Muscle layer of duodenum (tissue), 2 donors: ENCODE data around the gene PAF1.
A peak's percentile ranks its signal among the peaks of the same experiment; 100 is the strongest.
"Not testable (repeated sequence)": the region's sequence is repeated elsewhere in the genome, so short reads cannot be mapped to it uniquely, and the experiment has no call there.

Source experiments
- H3K27ac ChIP-seq: one replicate; pipeline ENCODE4 v1.7.0; 2013; ENCODE audit warnings: mild to moderate bottlenecking, low read length
- H3K27me3 ChIP-seq: one replicate; pipeline ENCODE4 v1.7.0; 2013; ENCODE audit warnings: low read depth, mild to moderate bottlenecking, control low read depth, low read length
- H3K36me3 ChIP-seq, 2 donors: one replicate each; pipeline ENCODE4 v1.7.0; 2013; ENCODE audit warnings: low read length in 2 of 2, control low read depth in 1 of 2, mild to moderate bottlenecking in 1 of 2; ENCODE audit not compliant: insufficient read depth in 2 of 2, control insufficient read depth in 1 of 2
- H3K4me1 ChIP-seq, 2 donors: one replicate each; pipeline ENCODE4 v1.7.0; 2013; ENCODE audit warnings: low read length in 2 of 2, mild to moderate bottlenecking in 2 of 2, control low read depth in 1 of 2, moderate library complexity in 1 of 2; ENCODE audit not compliant: insufficient read depth in 2 of 2, control insufficient read depth in 1 of 2
- H3K4me3 ChIP-seq, 2 donors: one replicate each; pipeline ENCODE4 v1.7.0; 2013; ENCODE audit warnings: low read length in 2 of 2, low read depth in 1 of 2, mild to moderate bottlenecking in 1 of 2
- H3K9me3 ChIP-seq, 2 donors: one replicate each; pipeline ENCODE4 v1.7.0; 2013; ENCODE audit warnings: low read length in 2 of 2, control low read depth in 1 of 2, mild to moderate bottlenecking in 1 of 2; ENCODE audit not compliant: control insufficient read depth in 1 of 2
- donor health status: healthy.

The PAF1 gene

DNA sequence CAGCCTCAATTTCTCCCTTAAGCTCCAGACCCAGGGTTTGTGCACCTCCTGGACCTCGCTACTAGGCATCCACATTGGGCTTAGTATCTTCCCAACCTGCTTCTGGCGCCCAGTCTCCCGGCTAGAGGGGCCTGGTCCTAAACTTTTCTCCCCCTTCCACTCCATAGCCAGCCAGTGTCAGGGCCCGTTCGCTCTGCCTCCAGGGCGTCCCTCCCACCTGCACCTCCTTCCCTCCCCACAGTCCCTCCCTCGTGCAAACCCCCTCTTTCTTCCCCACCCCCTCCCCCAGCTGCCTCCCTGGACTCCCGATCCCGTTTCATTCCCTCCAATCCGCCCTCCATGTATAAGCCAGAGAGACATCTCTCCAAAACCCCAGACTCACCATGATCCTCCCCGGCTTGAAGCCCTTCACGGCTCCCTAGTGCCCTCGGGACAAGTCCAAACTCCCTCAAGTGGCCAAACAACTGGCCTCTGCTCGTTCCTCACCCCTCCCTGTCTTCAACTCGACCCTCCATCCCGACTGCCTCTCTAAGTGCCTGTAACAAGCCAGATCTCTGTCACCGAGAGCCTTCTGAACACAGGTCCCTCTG, 49.7 kb downstream of the PAF1 start:
- Histone ChIP-seq H3K27me3 (no peaks in the 10 kb centered on the region), H3K36me3 (peaks cover under 1 to 5% of the 10 kb centered on the region in 2 donors), H3K4me1 (peaks cover 20 to 43% of the 10 kb centered on the region in 2 donors), H3K27ac (peak overlapping the region; percentile 98), H3K9me3 (no peaks in the 10 kb centered on the region), H3K4me3 (peak overlapping the region; percentile 94 to 100)

DNA sequence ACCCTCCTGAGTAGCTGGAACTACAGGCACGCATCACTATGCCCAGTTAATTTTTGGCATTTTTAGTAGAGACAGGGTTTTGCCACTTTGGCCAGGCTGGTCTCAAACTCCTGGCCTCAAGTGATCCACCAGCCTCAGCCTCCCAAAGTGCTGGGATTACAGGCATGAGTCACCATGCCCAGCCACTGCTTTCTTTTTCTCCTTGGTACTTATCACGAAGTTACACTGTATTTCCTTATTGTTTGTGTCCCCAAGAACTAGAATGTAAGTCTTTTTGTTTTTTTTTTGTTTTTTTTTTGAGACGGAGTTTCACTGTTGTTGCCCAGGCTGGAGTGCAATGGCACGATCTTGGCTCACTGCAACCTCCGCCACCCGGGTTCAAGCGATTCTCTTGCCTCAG, 50.8 kb downstream of the PAF1 start:
- H3K36me3 ChIP-seq, H3K27ac ChIP-seq, H3K9me3 ChIP-seq, H3K27me3 ChIP-seq, H3K4me3 ChIP-seq: not testable (repeated sequence)
- peaks cover 20 to 33% of the 10 kb centered on the region in 2 donors for H3K4me1 ChIP-seq

DNA sequence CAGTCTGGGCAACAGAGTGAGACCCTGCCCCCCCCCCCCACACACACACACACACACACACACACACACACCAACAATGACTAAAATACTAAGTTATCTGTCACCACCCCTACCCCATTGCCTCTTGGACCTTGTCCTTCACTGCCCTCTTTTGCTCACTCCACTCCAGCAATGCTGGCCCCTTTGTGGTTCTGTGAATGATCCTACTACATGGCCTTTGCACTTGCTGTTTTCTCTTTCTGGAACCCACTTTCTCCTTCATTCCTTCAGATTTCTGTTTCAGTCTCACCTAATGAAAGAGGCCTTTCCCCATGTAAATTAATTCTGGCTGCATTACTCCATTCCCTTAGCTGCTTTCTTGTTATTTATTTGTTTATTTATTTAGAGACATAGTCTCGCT, 51.2 kb downstream of the PAF1 start:
- Histone ChIP-seq H3K36me3 (no peaks in the 10 kb centered on the region), H3K4me3 (no peak overlapping the region), H3K9me3 (no peaks in the 10 kb centered on the region), H3K27ac (no peak overlapping the region), H3K4me1 (peaks cover 17 to 28% of the 10 kb centered on the region in 2 donors), H3K27me3 (no peaks in the 10 kb centered on the region)

DNA sequence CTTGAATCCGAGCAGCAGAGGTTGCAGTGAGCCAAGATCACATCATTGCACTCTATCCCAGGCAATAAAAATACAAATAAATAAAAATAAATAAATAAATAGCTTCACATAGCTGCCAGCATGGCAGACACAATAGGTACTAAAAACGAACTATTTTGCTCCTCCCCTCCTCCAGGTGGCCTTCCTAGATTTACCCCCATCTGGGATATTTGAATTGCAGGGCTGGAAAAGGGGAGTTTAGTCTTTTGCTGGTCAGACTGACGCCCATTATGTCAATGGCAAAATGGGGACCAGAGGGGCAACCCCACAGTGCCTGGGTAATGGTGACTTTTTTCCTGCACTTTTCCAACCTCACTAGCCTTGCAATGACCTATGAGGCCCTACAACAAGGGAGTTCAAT, 54.4 kb downstream of the PAF1 start:
- no peak overlapping the region for H3K27ac ChIP-seq
- no peaks in the 10 kb centered on the region for H3K9me3 ChIP-seq
- H3K27me3 ChIP-seq: no peaks in the 10 kb centered on the region
- H3K4me1 ChIP-seq: peaks cover 6 to 9% of the 10 kb centered on the region in 2 donors
- no peak overlapping the region for H3K4me3 ChIP-seq
- H3K36me3 ChIP-seq: no peaks in the 10 kb centered on the region
